Cardiac fibroblast (primary cell): ENCODE measurements around the gene ASPA.
"Not testable (repeated sequence)": the region's sequence is repeated elsewhere in the genome, so short reads cannot be mapped to it uniquely, and the experiment has no call there.

Experiments used
- DNase-seq, 2 donors: peaks; one replicate each; pipeline versions ENCODE4 v3.0.0 to v3.0.0-alpha.2; 2010; ENCODE audit warnings: low read depth in 2 of 2
- H3K4me3 ChIP-seq, 2 donors: replicated peaks in 1 of 2; 1 replicate in 1 of 2; 2 replicates in 1 of 2; pipeline ENCODE4 v1.5.1; 2011; ENCODE audit warnings: low read depth in 2 of 2, low read length in 2 of 2, mild to moderate bottlenecking in 2 of 2, moderate library complexity in 1 of 2
- CTCF ChIP-seq: IDR thresholded peaks from one replicate; pipeline ENCODE4 v1.5.1; 2011; ENCODE audit warnings: low read depth, mild to moderate bottlenecking, low read length, inconsistent platforms

ASPA gene

GRCh38 chr17:3507071-3507470 is 31.3 kb downstream of the ASPA start:
- H3K4me3 ChIP-seq = no peak overlapping the region
- no peak for DNase-seq
- no peak for TF ChIP-seq CTCF

- TF ChIP-seq CTCF = no peak
- no peak for DNase-seq
- H3K4me3 ChIP-seq = no peak overlapping the region
Measured at GRCh38 chr17:3507869-3508268, 32.1 kb downstream of the ASPA start.

- TF ChIP-seq CTCF = no peak
- DNase-seq = no peak
- no peak overlapping the region for H3K4me3 ChIP-seq
Measured at GRCh38 chr17:3510090-3510489, 34.3 kb downstream of the ASPA start.

- TF ChIP-seq CTCF = no peak
- no peak for DNase-seq
- no peak overlapping the region for H3K4me3 ChIP-seq
Measured at GRCh38 chr17:3511852-3512504, 36.2 kb downstream of the ASPA start.

GRCh38 chr17:3512505-3513171 is 36.8 kb downstream of the ASPA start:
- no peak for TF ChIP-seq CTCF
- peak; percentile 52 to 90 for DNase-seq
- H3K4me3 ChIP-seq = no peak overlapping the region

GRCh38 chr17:3513305-3514035 is 37.7 kb downstream of the ASPA start:
- no peak overlapping the region for H3K4me3 ChIP-seq
- DNase-seq = no peak
- no peak for TF ChIP-seq CTCF

- DNase-seq, H3K4me3 ChIP-seq: not testable (repeated sequence)
Measured at GRCh38 chr17:3514167-3514566, 38.4 kb downstream of the ASPA start.
